HG02943 (cell line): Measurements from ENCODE around the gene HLA-DQA1.
"Not testable (repeated sequence)": the region's sequence is repeated elsewhere in the genome, so short reads cannot be mapped to it uniquely, and the experiment has no call there.

Experiments used
- ATAC-seq: cut with Tn5 transposase; IDR thresholded peaks from one replicate; pipeline ENCODE4 v1.9.1; 2021; ENCODE audit warnings: mild to moderate bottlenecking, low read depth, moderate library complexity; ENCODE audit not compliant: unreplicated experiment

The HLA-DQA1 gene

DNA sequence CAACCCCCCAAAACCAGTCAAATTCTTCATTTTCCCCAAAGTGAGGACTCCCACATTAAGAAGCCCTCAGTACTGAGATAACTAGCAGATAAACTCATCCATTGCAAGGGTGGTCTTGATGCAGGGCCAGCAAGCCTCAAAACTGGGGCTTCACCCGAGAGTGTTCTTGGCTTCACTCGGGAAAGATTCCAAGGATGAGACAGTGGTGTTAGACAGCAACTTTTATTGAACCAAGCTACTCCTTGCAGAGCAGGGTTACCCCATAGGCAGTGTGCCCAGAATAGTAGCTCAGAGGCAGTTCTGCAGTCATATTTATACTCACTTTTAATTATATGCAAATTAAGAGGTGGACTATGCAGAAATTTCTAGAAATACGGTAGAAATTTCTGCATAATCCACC, 15.8 kb upstream of the HLA-DQA1 start:
- no peak for ATAC-seq

DNA sequence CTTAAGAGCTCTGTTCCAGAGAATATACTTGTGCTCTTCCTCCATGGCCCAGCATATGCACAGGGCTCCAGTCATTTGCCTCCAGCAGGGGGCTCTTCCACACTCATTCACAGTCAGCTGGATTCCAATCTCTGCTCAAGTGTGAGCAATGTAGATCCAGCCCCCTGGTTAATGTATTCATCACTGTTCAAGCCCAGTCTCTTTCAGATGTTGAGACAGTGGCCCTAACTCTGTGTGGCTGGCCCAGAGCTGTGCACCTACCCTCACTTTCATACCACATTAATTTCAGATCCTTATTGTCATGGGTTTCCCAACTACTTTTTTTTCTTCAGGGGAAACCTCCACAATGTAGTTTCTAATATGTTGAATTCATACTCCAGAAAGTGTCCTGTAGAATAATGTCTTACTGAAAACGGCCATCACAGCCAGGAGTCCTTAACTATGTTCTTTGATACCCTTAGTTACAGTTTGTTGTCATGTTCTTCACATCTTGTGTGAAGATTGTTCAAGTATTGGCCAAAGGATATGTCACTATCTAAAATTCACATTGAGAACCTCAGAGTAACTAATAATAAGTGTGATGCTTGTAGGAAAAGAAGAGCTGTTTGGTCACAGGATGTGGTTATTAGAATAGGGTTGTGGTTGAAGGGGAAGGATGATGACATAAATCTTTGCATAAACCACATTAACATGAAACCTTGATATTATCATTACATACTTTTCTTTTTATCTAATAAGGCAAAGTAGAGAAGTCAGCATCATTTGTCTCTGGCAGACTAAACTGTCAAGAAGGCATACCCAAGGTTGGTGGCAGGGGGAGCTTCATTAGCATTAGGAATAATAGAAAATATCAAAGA, 14.4 kb upstream of the HLA-DQA1 start:
- peak; percentile 63 for ATAC-seq

GRCh38 chr6:32623693-32624092, 13.5 kb upstream of the HLA-DQA1 start:
- no peak for ATAC-seq

DNA sequence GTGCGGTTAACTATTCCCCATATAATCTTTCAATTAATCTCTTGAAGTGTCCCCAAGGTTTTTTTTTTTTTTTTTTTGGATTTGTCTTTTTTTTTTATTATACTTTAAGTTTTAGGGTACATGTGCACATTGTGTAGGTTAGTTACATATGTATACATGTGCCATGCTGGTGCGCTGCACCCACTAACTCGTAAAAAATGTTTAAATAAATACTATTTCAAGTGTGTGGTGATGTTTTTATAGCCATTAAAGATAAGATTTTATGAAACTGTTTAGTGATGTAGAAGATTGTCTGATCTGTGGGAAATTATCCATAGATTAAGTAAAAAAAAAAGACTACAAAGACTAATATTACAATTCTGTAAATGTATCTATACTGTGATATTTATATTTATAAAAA, 12.6 kb upstream of the HLA-DQA1 start:
- no peak for ATAC-seq

GRCh38 chr6:32625137-32625536, 12.1 kb upstream of the HLA-DQA1 start:
- no peak for ATAC-seq

- no peak for ATAC-seq
Observed at GRCh38 chr6:32627249-32627648, 10.0 kb upstream of the HLA-DQA1 start.

GRCh38 chr6:32627831-32628230, 9.4 kb upstream of the HLA-DQA1 start:
- no peak for ATAC-seq

GRCh38 chr6:32629793-32630192, 7.4 kb upstream of the HLA-DQA1 start:
- ATAC-seq = not testable (repeated sequence)

GRCh38 chr6:32635526-32636123, 1.6 kb upstream of the HLA-DQA1 start:
- ATAC-seq = no peak

DNA sequence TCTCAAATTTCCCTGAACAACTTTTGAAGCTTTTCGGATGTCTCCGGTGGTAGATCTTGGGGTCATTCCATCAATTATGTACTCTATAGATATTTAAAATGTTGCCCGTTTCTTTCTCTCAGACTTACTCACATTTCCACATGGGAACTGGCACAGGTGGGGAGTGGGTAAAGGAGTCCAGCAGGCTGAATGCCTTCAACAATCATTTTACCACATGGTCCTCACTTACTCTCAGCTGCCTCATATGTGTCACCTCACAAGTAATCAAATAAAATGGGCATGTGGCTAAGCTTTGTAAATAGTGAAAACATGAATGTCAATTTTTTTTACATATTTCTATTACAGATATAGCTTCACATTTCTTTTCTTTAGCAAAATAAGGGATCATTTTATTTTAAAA, 677 bp downstream of the HLA-DQA1 start:
- ATAC-seq = no peak

DNA sequence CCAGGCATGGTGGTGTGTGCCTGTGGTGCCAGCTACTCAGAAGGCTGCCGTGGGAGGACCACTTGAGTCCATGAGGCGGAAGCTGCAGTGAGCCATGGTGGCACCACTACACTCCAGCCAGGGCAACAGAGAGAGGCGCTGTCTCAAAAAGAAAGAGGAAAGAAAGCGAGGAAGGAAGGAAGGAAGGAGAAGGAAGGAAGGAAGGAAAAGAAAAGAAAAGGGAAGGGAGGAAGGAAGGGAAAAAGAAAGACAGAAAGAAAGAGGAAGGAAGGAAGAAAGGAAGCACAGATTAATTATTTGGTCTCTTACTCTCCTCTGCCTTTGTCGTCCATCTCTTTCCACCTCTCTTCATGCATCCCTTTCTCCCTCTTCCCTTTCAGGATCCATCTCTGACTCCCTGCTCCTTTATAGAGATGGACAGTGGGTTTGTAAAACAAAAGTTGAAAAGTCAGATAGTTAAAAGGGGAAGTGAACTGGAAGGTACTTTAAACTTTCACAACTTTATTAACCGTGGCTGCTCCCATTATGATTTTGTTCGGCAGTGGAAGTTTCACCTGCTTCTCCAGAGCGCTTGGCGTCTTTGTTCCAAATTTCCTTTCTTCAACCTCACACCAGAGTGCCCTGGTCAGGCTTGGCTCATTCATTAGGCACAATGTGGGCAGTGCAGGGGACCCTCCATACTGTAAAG, 1.5 kb downstream of the HLA-DQA1 start:
- ATAC-seq = no peak

- ATAC-seq = no peak
Observed at GRCh38 chr6:32639440-32640394, 2.5 kb downstream of the HLA-DQA1 start.

DNA sequence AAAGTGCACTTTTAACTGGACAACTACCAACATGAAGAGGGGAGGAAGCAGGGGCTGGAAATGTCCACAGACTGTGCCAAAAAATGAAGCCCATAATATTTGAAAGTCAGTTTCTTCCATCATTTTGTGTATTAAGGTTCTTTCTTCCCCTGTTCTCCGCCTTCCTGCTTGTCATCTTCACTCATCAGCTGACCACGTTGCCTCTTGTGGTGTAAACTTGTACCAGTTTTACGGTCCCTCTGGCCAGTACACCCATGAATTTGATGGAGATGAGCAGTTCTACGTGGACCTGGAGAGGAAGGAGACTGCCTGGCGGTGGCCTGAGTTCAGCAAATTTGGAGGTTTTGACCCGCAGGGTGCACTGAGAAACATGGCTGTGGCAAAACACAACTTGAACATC, 3.9 kb downstream of the HLA-DQA1 start:
- no peak for ATAC-seq

GRCh38 chr6:32641785-32642719, 4.8 kb downstream of the HLA-DQA1 start:
- not testable (repeated sequence) for ATAC-seq

- no peak for ATAC-seq
Observed at GRCh38 chr6:32642720-32643106, 5.5 kb downstream of the HLA-DQA1 start.

- no peak for ATAC-seq
Observed at GRCh38 chr6:32643904-32644303, 6.7 kb downstream of the HLA-DQA1 start.

DNA sequence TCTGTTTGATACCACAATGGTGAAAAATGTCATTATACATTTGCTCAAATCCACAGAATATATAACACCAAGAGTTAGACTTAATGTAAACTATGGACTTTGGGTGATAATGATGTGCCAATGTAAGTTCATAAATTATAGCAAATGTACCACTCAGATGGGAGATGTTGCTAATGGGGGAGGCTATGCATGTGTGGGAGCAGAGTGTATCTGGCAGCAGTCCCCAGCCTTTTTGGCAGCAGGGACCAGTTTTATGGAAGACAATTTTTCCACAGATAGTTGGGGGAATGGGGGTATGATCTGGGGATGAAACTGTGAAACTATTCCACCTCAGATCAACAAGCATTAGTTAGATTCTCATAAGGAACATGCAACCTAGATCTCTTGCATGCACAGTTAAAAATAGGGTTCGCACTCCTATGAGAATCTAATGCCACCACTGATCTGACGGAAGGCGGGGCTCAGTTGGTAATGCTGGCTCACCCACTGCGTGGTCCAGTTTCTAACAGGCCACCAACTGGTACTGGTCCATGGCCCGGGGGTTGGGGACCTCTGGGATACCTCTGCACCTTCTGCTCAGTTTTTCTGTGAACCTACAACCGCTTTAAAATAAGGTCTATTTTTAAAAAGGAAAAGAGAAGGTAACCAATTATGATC, 8.0 kb downstream of the HLA-DQA1 start:
- ATAC-seq = no peak

GRCh38 chr6:32655203-32655710, 18.1 kb downstream of the HLA-DQA1 start:
- no peak for ATAC-seq

DNA sequence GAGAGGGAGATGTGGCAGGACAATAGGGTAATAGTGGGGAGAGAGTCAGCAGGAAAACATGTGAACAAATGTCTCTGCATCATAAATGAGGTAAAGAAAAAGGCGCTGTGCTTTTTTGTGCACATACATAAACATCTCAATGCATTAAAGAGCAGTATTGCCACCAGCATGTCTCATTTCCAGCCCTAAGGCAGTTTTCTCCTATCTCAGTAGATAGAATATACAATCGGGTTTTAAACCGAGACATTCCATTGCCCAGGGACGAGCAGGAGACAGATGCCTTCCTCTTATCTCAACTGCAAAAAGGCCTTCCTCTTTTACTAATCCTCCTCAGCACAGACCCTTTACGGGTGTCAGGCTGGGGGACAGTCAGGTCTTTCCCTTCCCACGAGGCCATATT, 20.1 kb downstream of the HLA-DQA1 start:
- ATAC-seq = not testable (repeated sequence)
